GM12875 (cell line): ENCODE data around the gene CYP27B1.

Source experiments
- H3K4me3 ChIP-seq: one replicate; pipeline ENCODE4 v1.5.1; 2011; ENCODE audit warnings: low read depth, low read length, control low read depth
- CTCF ChIP-seq: IDR thresholded peaks from 2 replicates; pipeline ENCODE4 v1.5.1; 2011; ENCODE audit warnings: low read depth, mild to moderate bottlenecking, control low read depth, inconsistent platforms, low read length, moderate library complexity, borderline replicate concordance; ENCODE audit not compliant: insufficient read depth

CYP27B1 gene

GRCh38 chr12:57765003-57765697 lies 1.7 kb downstream of the CYP27B1 start:
- TF ChIP-seq CTCF = peak; percentile 54
- peak overlapping the region; percentile 47 for H3K4me3 ChIP-seq

- peak overlapping the region; percentile 11 for H3K4me3 ChIP-seq
- TF ChIP-seq CTCF = no peak
Observed at GRCh38 chr12:57764662-57765002, 2.2 kb downstream of the CYP27B1 start.

GRCh38 chr12:57763881-57764661 lies 2.8 kb downstream of the CYP27B1 start:
- TF ChIP-seq CTCF = no peak
- H3K4me3 ChIP-seq = no peak overlapping the region

GRCh38 chr12:57762463-57762862 lies 4.4 kb downstream of the CYP27B1 start:
- TF ChIP-seq CTCF = no peak

GRCh38 chr12:57761391-57761998 lies 5.4 kb downstream of the CYP27B1 start:
- TF ChIP-seq CTCF = no peak
- H3K4me3 ChIP-seq = no peak overlapping the region

More at GRCh38 chr12:57762463-57762862, 4.4 kb downstream of the CYP27B1 start:
- H3K4me3 ChIP-seq = no peak overlapping the region

GRCh38 chr12:57760347-57760982 lies 6.4 kb downstream of the CYP27B1 start:
- no peak overlapping the region for H3K4me3 ChIP-seq
- TF ChIP-seq CTCF = no peak
